22Rv1 (cell line): Measurements from ENCODE around the gene SLC22A5.

ENCODE experiments used
- CTCF ChIP-seq: fragments of 450-650 bp; IDR thresholded peaks from 2 replicates; pipeline ENCODE4 v1.5.1; 2017; ENCODE audit warnings: mild to moderate bottlenecking
- ZFX ChIP-seq: fragments of 450-650 bp; IDR thresholded peaks from 2 replicates; pipeline ENCODE4 v1.6.1; 2017; ENCODE audit warnings: antibody characterized with exemption, borderline replicate concordance

- no peak for TF ChIP-seq CTCF
- TF ChIP-seq ZFX = no peak
Observed at GRCh38 chr5:132394667-132395259, 25.3 kb downstream of the SLC22A5 start.
